B cell (primary cell): ENCODE results near the gene ADGRA1. TPM values are rescaled to one million over a fixed set of nuclear protein-coding genes. Genes with fewer than 3 reads are reported as not detected.

Experiments used
- ATAC-seq: fragments of 200-7000 bp; cut with Tn5 transposase; one replicate; pipeline ENCODE4 v1.10.0; 2021; ENCODE audit warnings: low read depth, mild to moderate bottlenecking, moderate number of reproducible peaks, moderate library complexity
- CTCF ChIA-PET: fragments of 350-600 bp; sonication (Branson Sonifier 250); formaldehyde crosslinking; loops from one replicate; lab custom pipeline; 2021; ENCODE audit warnings: antibody characterized with exemption, inconsistent platforms; lab: Charles Lee
- POLR2A ChIA-PET: fragments of 350-600 bp; sonication (Branson Sonifier 250); formaldehyde crosslinking; loops from one replicate; lab custom pipeline; 2021; ENCODE audit warnings: antibody characterized with exemption; lab: Charles Lee
- DNase-seq: peaks from one replicate; pipeline ENCODE4 v3.0.0; 2013
- H2AFZ ChIP-seq: 2 replicates; pipeline ENCODE4 v1.6.1; 2012; ENCODE audit warnings: mild to moderate bottlenecking, low read depth, low read length; ENCODE audit not compliant: insufficient read depth, poor library complexity, severe bottlenecking
- H3K27ac ChIP-seq, 2 donors: 1 replicate in 1 of 2; 2 replicates in 1 of 2; pipeline ENCODE4 v1.5.1; 2012 to 2013; ENCODE audit warnings: low read length in 2 of 2, mild to moderate bottlenecking in 2 of 2, moderate library complexity in 1 of 2
- H3K27me3 ChIP-seq, 4 experiments: fragments of 200-600 bp in 1 of 4; sonication (generic) in 1 of 4; replicated peaks in 1 of 4; 1 replicate in 2 of 4; 2 replicates in 2 of 4; pipeline versions ENCODE4 v1.6.1 to v1.7.0; 2013 to 2016; ENCODE audit warnings: low read length in 3 of 4, mild to moderate bottlenecking in 2 of 4, mixed read lengths in 1 of 4, moderate library complexity in 1 of 4; ENCODE audit not compliant: insufficient read depth in 4 of 4, control insufficient read depth in 3 of 4; ENCODE audit errors: control extremely low read depth in 1 of 4
- H3K36me3 ChIP-seq, 2 experiments: replicated peaks in 1 of 2; 1 replicate in 1 of 2; 2 replicates in 1 of 2; pipeline versions ENCODE4 v1.6.1 to v1.7.1; 2013; ENCODE audit warnings: low read length in 1 of 2; ENCODE audit not compliant: insufficient read depth in 2 of 2, control insufficient read depth in 1 of 2; ENCODE audit errors: control extremely low read depth in 1 of 2, extremely low read depth in 1 of 2
- H3K4me1 ChIP-seq, 2 donors: fragments of 200-600 bp in 1 of 2; sonication (generic) in 1 of 2; 1 replicate in 1 of 2; 2 replicates in 1 of 2; pipeline versions ENCODE4 v1.5.1 to v1.6.1; 2013 to 2017; ENCODE audit warnings: low read length in 2 of 2; ENCODE audit not compliant: control insufficient read depth in 2 of 2, insufficient read depth in 2 of 2
- H3K4me2 ChIP-seq: replicated peaks from 2 replicates; pipeline ENCODE3; 2012; ENCODE audit warnings: mild to moderate bottlenecking, low read depth, low read length; ENCODE audit not compliant: poor library complexity, severe bottlenecking
- H3K4me3 ChIP-seq, 5 experiments: fragments of 200-600 bp in 1 of 5; sonication (generic) in 1 of 5; 1 replicate in 3 of 5; 2 replicates in 2 of 5; pipeline versions ENCODE4 v1.5.1 to v1.7.0; 2011 to 2016; ENCODE audit warnings: low read length in 4 of 5, mild to moderate bottlenecking in 4 of 5, low read depth in 2 of 5, control low read depth in 1 of 5, moderate library complexity in 1 of 5; ENCODE audit not compliant: insufficient read depth in 1 of 5; ENCODE audit errors: control extremely low read depth in 1 of 5, extremely low read depth in 1 of 5
- H3K79me2 ChIP-seq: fragments of 200-600 bp; sonication (generic); one replicate; pipeline ENCODE4 v1.6.0; 2016; ENCODE audit warnings: low read length; ENCODE audit not compliant: control insufficient read depth, insufficient read depth
- H3K9ac ChIP-seq: fragments of 200-600 bp; sonication (generic); 2 replicates; pipeline ENCODE4 v1.6.1; 2017; ENCODE audit warnings: mild to moderate bottlenecking, low read length, moderate library complexity
- H3K9me3 ChIP-seq, 3 donors: one replicate each; pipeline versions ENCODE4 v1.6.1 to v1.7.1; 2013; ENCODE audit warnings: low read length in 2 of 3; ENCODE audit not compliant: control insufficient read depth in 2 of 3, insufficient read depth in 1 of 3; ENCODE audit errors: control extremely low read depth in 1 of 3
- H4K20me1 ChIP-seq: 2 replicates; pipeline ENCODE4 v1.6.0; 2012; ENCODE audit warnings: mild to moderate bottlenecking, low read length; ENCODE audit not compliant: insufficient read depth, control insufficient read depth, poor library complexity, severe bottlenecking
- H3K27ac Mint-ChIP-seq: one replicate; pipeline ENCODE4 v1.8.0; 2021; ENCODE audit warnings: mixed read lengths
- H3K27me3 Mint-ChIP-seq: one replicate; pipeline ENCODE4 v1.8.0; 2021; ENCODE audit warnings: mixed read lengths
- H3K4me1 Mint-ChIP-seq: one replicate; pipeline ENCODE4 v1.8.0; 2021; ENCODE audit warnings: mixed read lengths
- H3K4me3 Mint-ChIP-seq: one replicate; pipeline ENCODE4 v1.8.0; 2021; ENCODE audit warnings: mixed read lengths
- H3K9me3 Mint-ChIP-seq: one replicate; pipeline ENCODE4 v1.8.0; 2022; ENCODE audit warnings: mixed read lengths; ENCODE audit not compliant: insufficient read depth
- EZH2 ChIP-seq: IDR thresholded peaks from 2 replicates; pipeline ENCODE4 v1.6.1; 2012; ENCODE audit warnings: borderline replicate concordance, low read depth, mild to moderate bottlenecking, moderate library complexity, low read length; ENCODE audit not compliant: insufficient read depth, poor library complexity, severe bottlenecking
- WGBS: methylation state at CpG from one replicate; pipeline ENCODE4 v1.1.5; 2013; ENCODE audit warnings: missing lambda C conversion rate; ENCODE audit not compliant: insufficient coverage; 5-methylcytosine and 5-hydroxymethylcytosine counted together
- intact Hi-C: fragments of 100-400 bp; cut with micrococcal nuclease; formaldehyde crosslinking; loops from one replicate; pipeline ENCODE4 v1.10.0; 2022
- polyA plus RNA-seq: library from polyadenylated mRNA; depleted of rRNA; stranded (reverse); fragments of >200 nt; gene quantifications from 2 replicates; pipeline ENCODE4 v1.2.3, GENCODE V29; 2012
- total RNA-seq, 2 donors: library from RNA; stranded (reverse); fragments of 120-200 nt in 1 of 2; gene quantifications; 1 replicate in 1 of 2; 2 replicates in 1 of 2; pipeline versions ENCODE4 v1.2.3 to v1.2.4, GENCODE V29; 2013 to 2022
- TF ChIP-seq, protein P1 (sequence below): fragments of 200-600 bp; IDR thresholded peaks from one replicate; pipeline ENCODE4 v1.8.0; 2022; ENCODE audit warnings: antibody characterized with exemption, mild to moderate bottlenecking

The ADGRA1 gene
- total and polyA plus RNA-seq, 2 donors (not counting 1 experiment from before 2014, with no cell fraction given) = not detected

DNA sequence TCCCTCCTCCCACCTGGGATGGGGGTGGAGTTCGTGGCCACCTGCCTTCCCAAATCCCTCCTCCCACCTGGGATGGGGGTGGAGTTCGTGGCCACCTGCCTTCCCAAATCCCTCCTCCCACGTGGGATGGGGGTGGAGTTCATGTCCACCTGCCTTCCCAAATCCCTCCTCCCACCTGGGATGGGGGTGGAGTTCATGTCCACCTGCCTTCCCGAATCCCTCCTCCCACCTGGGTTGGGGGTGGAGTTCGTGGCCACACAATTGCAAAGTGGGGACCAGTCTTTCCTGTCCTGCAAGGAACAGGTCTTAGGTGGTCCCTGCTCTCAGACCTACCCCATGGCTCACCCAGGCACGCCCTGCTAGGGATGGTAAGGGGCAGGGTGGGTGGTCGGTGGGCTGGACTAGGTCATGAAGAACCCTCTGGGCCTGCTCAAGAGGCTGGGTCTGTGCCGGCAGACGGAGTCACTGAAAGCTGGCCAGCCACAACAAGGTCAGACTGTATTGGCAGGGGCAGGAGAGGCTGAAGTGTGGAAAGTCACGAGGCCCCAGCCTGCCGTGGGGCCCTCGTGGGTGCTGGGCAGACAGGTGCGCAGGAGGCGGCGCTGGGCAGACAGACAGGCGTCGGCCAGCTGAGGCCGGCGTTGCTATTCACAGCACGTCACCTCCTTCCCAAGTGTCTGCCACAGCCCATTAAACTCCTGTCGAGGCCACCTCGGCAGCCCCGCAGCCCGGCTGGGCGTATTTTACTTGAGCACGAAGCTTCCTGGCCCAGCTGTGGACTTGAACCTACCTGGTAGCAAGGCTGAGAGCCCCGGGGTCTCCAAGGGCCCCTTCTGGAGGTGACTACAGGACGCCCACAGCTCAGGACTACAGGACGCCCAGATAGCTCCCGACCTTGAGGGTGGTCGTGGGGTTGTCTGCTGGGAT, 76.4 kb downstream of the ADGRA1 start:
- ATAC-seq (no peak), DNase-seq (no peak)
- H4K20me1 ChIP-seq = no peaks in the 10 kb centered on the region
- Mint-ChIP-seq H3K9me3 (peaks cover 3% of the 10 kb centered on the region), H3K27me3 (peaks cover 14% of the 10 kb centered on the region), H3K4me3 (no peak overlapping the region), H3K4me1 (peaks cover 2% of the 10 kb centered on the region), H3K27ac (no peak overlapping the region)
- H2AFZ ChIP-seq = no peak overlapping the region
- peaks cover 0 to 9% (median 0%) of the 10 kb centered on the region in 3 donors for H3K9me3 ChIP-seq
- CTCF ChIA-PET = no interaction called here
- H3K36me3 ChIP-seq = no peaks in the 10 kb centered on the region
- H3K79me2 ChIP-seq = no peaks in the 10 kb centered on the region
- POLR2A ChIA-PET = no interaction called here
- no peak overlapping the region for H3K4me2 ChIP-seq
- no peak overlapping the region for H3K27ac ChIP-seq
- peaks cover 0 to 36% (median 9%) of the 10 kb centered on the region in 4 experiments for H3K27me3 ChIP-seq
- no peak overlapping the region for H3K4me3 ChIP-seq
- no peak overlapping the region for H3K9ac ChIP-seq
- 88% methylated on average over 26 of the region's 31 CpGs for WGBS
- H3K4me1 ChIP-seq = peaks cover 13 to 16% of the 10 kb centered on the region in 2 donors
- intact Hi-C loops = no loop called here
- TF ChIP-seq EZH2 = no peak
- TF ChIP-seq, protein P1, sequence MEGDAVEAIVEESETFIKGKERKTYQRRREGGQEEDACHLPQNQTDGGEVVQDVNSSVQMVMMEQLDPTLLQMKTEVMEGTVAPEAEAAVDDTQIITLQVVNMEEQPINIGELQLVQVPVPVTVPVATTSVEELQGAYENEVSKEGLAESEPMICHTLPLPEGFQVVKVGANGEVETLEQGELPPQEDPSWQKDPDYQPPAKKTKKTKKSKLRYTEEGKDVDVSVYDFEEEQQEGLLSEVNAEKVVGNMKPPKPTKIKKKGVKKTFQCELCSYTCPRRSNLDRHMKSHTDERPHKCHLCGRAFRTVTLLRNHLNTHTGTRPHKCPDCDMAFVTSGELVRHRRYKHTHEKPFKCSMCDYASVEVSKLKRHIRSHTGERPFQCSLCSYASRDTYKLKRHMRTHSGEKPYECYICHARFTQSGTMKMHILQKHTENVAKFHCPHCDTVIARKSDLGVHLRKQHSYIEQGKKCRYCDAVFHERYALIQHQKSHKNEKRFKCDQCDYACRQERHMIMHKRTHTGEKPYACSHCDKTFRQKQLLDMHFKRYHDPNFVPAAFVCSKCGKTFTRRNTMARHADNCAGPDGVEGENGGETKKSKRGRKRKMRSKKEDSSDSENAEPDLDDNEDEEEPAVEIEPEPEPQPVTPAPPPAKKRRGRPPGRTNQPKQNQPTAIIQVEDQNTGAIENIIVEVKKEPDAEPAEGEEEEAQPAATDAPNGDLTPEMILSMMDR = no peak
